SK-N-SH (cell line): ENCODE results near the gene LINS1. TPM values are rescaled to one million over a fixed set of nuclear protein-coding genes. Genes with fewer than 3 reads are reported as not detected.

Experiments
- CTCF ChIA-PET: fragments of 300-600, 350-600 bp; formaldehyde crosslinking; extraction: SDS; loops from one replicate; lab custom pipeline; 2021; lab: Yijun Ruan, JAX
- POLR2A ChIA-PET: fragments of 350-600 bp; sonication (Branson Sonifier 250); formaldehyde crosslinking; extraction: SDS; loops from one replicate; lab custom pipeline; 2020; ENCODE audit warnings: antibody characterized with exemption, inconsistent platforms; lab: Yijun Ruan, JAX
- DNase-seq: peaks from one replicate; pipeline ENCODE4 v3.0.0; 2012
- H2AFZ ChIP-seq: fragments of 200-600 bp; sonication (generic); 2 replicates; pipeline ENCODE4 v1.8.1; 2016; ENCODE audit warnings: antibody characterized with exemption, mild to moderate bottlenecking, low read depth
- H3F3A ChIP-seq: fragments of 200-600 bp; sonication (generic); replicated peaks from 2 replicates; pipeline ENCODE3; 2016; ENCODE audit warnings: antibody characterized with exemption, mild to moderate bottlenecking; ENCODE audit not compliant: insufficient read depth
- H3K27ac ChIP-seq, 2 experiments: fragments of 200-500 bp in 1 of 2; fragments of 200-600 bp in 1 of 2; sonication (Bioruptor generic) in 1 of 2; sonication (generic), shearing (Covaris generic) in 1 of 2; 2 replicates each; pipeline versions ENCODE4 v1.5.1 to v1.6.1; 2014 to 2016; ENCODE audit warnings: low read depth in 2 of 2, inconsistent platforms in 1 of 2, low read length in 1 of 2, mild to moderate bottlenecking in 1 of 2, mixed read lengths in 1 of 2
- H3K27me3 ChIP-seq: fragments of 200-600 bp; sonication (generic), shearing (Covaris generic); 2 replicates; pipeline ENCODE4 v1.6.1; 2016; ENCODE audit warnings: mixed run types; ENCODE audit not compliant: insufficient read depth
- H3K36me3 ChIP-seq, 2 experiments: fragments of 200-500 bp in 1 of 2; fragments of 200-600 bp in 1 of 2; sonication (Bioruptor generic) in 1 of 2; sonication (generic) in 1 of 2; replicated peaks in 1 of 2; 2 replicates each; pipeline versions ENCODE3 to v1.5.1; 2014 to 2016; ENCODE audit warnings: low read length in 1 of 2, mild to moderate bottlenecking in 1 of 2; ENCODE audit not compliant: insufficient read depth in 2 of 2, control insufficient read depth in 1 of 2
- H3K4me1 ChIP-seq, 2 experiments: fragments of 200-500 bp in 1 of 2; fragments of 200-600 bp in 1 of 2; sonication (Bioruptor generic) in 1 of 2; sonication (generic), shearing (Covaris generic) in 1 of 2; 2 replicates each; pipeline versions ENCODE4 v1.5.1 to v1.6.1; 2014 to 2016; ENCODE audit warnings: low read depth in 1 of 2, low read length in 1 of 2, mixed run types in 1 of 2; ENCODE audit not compliant: insufficient read depth in 2 of 2, control insufficient read depth in 1 of 2
- H3K4me2 ChIP-seq: fragments of 200-600 bp; sonication (generic), shearing (Covaris generic); 2 replicates; pipeline ENCODE4 v1.6.1; 2017; ENCODE audit warnings: mixed run types
- H3K4me3 ChIP-seq, 2 experiments: fragments of 200-500 bp in 1 of 2; fragments of 200-600 bp in 1 of 2; sonication (Bioruptor generic) in 1 of 2; sonication (generic), shearing (Covaris generic) in 1 of 2; 2 replicates each; pipeline versions ENCODE4 v1.5.1 to v1.8.1; 2014 to 2016; ENCODE audit warnings: low read depth in 2 of 2, inconsistent platforms in 1 of 2, low read length in 1 of 2, mild to moderate bottlenecking in 1 of 2, mixed read lengths in 1 of 2, moderate library complexity in 1 of 2
- H3K79me2 ChIP-seq: fragments of 200-600 bp; sonication (generic); 2 replicates; pipeline ENCODE4 v1.8.1; 2017; ENCODE audit warnings: mild to moderate bottlenecking; ENCODE audit not compliant: insufficient read depth
- H3K9ac ChIP-seq: fragments of 200-600 bp; sonication (generic); 2 replicates; pipeline ENCODE4 v1.6.1; 2017; ENCODE audit warnings: mixed run types
- H3K9me2 ChIP-seq: fragments of 200-600 bp; sonication (generic); 2 replicates; pipeline ENCODE4 v1.6.1; 2017; ENCODE audit warnings: mixed run types
- H3K9me3 ChIP-seq: fragments of 200-600 bp; sonication (generic); 2 replicates; pipeline ENCODE4 v1.6.1; 2017; ENCODE audit warnings: mixed run types, mild to moderate bottlenecking, moderate library complexity
- H4K20me1 ChIP-seq: fragments of 200-600 bp; sonication (generic); 2 replicates; pipeline ENCODE4 v1.6.1; 2017; ENCODE audit warnings: mild to moderate bottlenecking, mixed run types; ENCODE audit not compliant: insufficient read depth
- CHD2 ChIP-seq: fragments of 150-350 bp; IDR thresholded peaks from 2 replicates; pipeline ENCODE4 v1.6.1; 2018; ENCODE audit warnings: low read length; ENCODE audit not compliant: partially characterized antibody
- FOSL2 ChIP-seq: IDR thresholded peaks from 2 replicates; pipeline ENCODE4 v1.4.0; 2012; ENCODE audit warnings: low read depth, mild to moderate bottlenecking, moderate library complexity, borderline replicate concordance
- FOXJ3 ChIP-seq: sonication (generic); formaldehyde crosslinking; IDR thresholded peaks from 2 replicates; pipeline ENCODE4 v1.5.1; 2020; ENCODE audit warnings: mild to moderate bottlenecking, missing genetic modification reagents
- FOXM1 ChIP-seq: IDR thresholded peaks from 2 replicates; pipeline ENCODE4 v1.4.0; 2012; ENCODE audit warnings: low read depth, mild to moderate bottlenecking
- GABPA ChIP-seq: IDR thresholded peaks from 2 replicates; pipeline ENCODE4 v1.4.0; 2012; ENCODE audit warnings: low read depth, mild to moderate bottlenecking
- IRF3 ChIP-seq: fragments of 150-350 bp; IDR thresholded peaks from 2 replicates; pipeline ENCODE4 v1.6.1; 2016; ENCODE audit warnings: mild to moderate bottlenecking, low read depth, low read length
- MEF2A ChIP-seq: IDR thresholded peaks from 2 replicates; pipeline ENCODE4 v1.4.0; 2012; ENCODE audit warnings: low read depth, borderline replicate concordance
- MXI1 ChIP-seq: IDR thresholded peaks from 2 replicates; pipeline ENCODE4 v1.6.1; 2012; ENCODE audit warnings: mild to moderate bottlenecking, low read depth, low read length, improper control_type of control experiment
- NFIC ChIP-seq: IDR thresholded peaks from 2 replicates; pipeline ENCODE4 v1.4.0; 2012; ENCODE audit warnings: borderline replicate concordance
- NRF1 ChIP-seq: IDR thresholded peaks from 2 replicates; pipeline ENCODE4 v1.6.1; 2012; ENCODE audit warnings: low read depth, mild to moderate bottlenecking, low read length
- POLR2AphosphoS5 ChIP-seq: IDR thresholded peaks from 2 replicates; pipeline ENCODE4 v1.6.1; 2012; ENCODE audit warnings: low read depth, low read length
- RCOR1 ChIP-seq: fragments of 150-350 bp; IDR thresholded peaks from 2 replicates; pipeline ENCODE4 v1.6.1; 2017; ENCODE audit warnings: antibody characterized with exemption, low read length
- RFX5 ChIP-seq: IDR thresholded peaks from 2 replicates; pipeline ENCODE4 v1.6.1; 2012; ENCODE audit warnings: mild to moderate bottlenecking, improper control_type of control experiment, low read length
- RXRA ChIP-seq: IDR thresholded peaks from 2 replicates; pipeline ENCODE4 v1.4.0; 2012; ENCODE audit warnings: low read depth, mild to moderate bottlenecking, borderline replicate concordance
- SIN3A ChIP-seq: IDR thresholded peaks from 2 replicates; pipeline ENCODE4 v1.6.1; 2012; ENCODE audit warnings: low read depth, mild to moderate bottlenecking, low read length, moderate library complexity, borderline replicate concordance
- SMC3 ChIP-seq: IDR thresholded peaks from 2 replicates; pipeline ENCODE4 v1.6.1; 2012; ENCODE audit warnings: low read depth, low read length, improper control_type of control experiment
- TAF1 ChIP-seq: IDR thresholded peaks from 2 replicates; pipeline ENCODE4 v1.6.1; 2012; ENCODE audit warnings: low read depth, mild to moderate bottlenecking, low read length, moderate library complexity, borderline replicate concordance
- TCF12 ChIP-seq: IDR thresholded peaks from 2 replicates; pipeline ENCODE4 v1.4.0; 2012
- WGBS: methylation state at CpG from one replicate; pipeline ENCODE4 v1.1.6; 2017; ENCODE audit warnings: low lambda C conversion rate; 5-methylcytosine and 5-hydroxymethylcytosine counted together
- polyA plus RNA-seq, 3 experiments: library from polyadenylated mRNA; depleted of rRNA; stranded (reverse); fragments of >200 nt; gene quantifications; 2 replicates each; pipeline ENCODE4 v1.2.3, GENCODE V29; 2012

Gene LINS1
- polyA plus RNA-seq, 1 of the 3 experiments (the other 2 are of a cell fraction) = 5.0 TPM

- Histone ChIP-seq H4K20me1 (0 out of 2 replicates have a peak, but pooled peaks cover 3% of the 10 kb centered on the region), H3K27ac (no peak overlapping the region), H3K27me3 (no peaks in the 10 kb centered on the region), H3K4me2 (no peak overlapping the region), H2AFZ (no peak overlapping the region), H3K79me2 (peaks cover 23% of the 10 kb centered on the region; the same call in 1 of the 2 replicates), H3K4me1 (no peaks in the 10 kb centered on the region), H3K9me2 (no peaks in the 10 kb centered on the region), H3K9ac (no peak overlapping the region), H3F3A (no peaks in the 10 kb centered on the region), H3K9me3 (no peaks in the 10 kb centered on the region), H3K36me3 (peaks cover 0 to 20% of the 10 kb centered on the region in 2 experiments), H3K4me3 (no peak overlapping the region)
- no peak for DNase-seq
- ChIA-PET CTCF (interaction anchor here (1.0 to 4.0 kb wide), 2 partner anchors 22 to 359 kb away, joined by 3 to 12 read pairs; no protein-coding TSS in a partner anchor), POLR2A (no interaction called here)
- TF ChIP-seq RXRA (no peak), CHD2 (no peak), RCOR1 (no peak), RFX5 (no peak), NRF1 (no peak), IRF3 (no peak), POLR2AphosphoS5 (no peak), MEF2A (no peak)
- 94% methylated on average over 8 of the region's 8 CpGs for WGBS
These were observed 47.0 kb upstream of the LINS1 start for GRCh38 chr15:100648951-100649350.

GRCh38 chr15:100645671-100646070, 43.7 kb upstream of the LINS1 start:
- POLR2A ChIA-PET = no interaction called here
- Histone ChIP-seq H3K4me2 (no peak overlapping the region), H3K9me3 (no peaks in the 10 kb centered on the region), H3K36me3 (peaks cover 4 to 11% of the 10 kb centered on the region in 2 experiments), H3K79me2 (peaks cover 34% of the 10 kb centered on the region; the same call in 1 of the 2 replicates), H3K27ac (no peak overlapping the region), H3K9me2 (no peaks in the 10 kb centered on the region), H3K27me3 (no peaks in the 10 kb centered on the region), H2AFZ (no peak overlapping the region), H3K9ac (no peak overlapping the region), H3K4me1 (peaks cover 0 to 2% of the 10 kb centered on the region in 2 experiments; a peak in 1 of 4 replicates), H3K4me3 (no peak overlapping the region), H3F3A (no peaks in the 10 kb centered on the region), H4K20me1 (0 out of 2 replicates have a peak, but pooled peaks cover 3% of the 10 kb centered on the region)
- no peak for DNase-seq
- WGBS = 96% methylated on average over 5 of the region's 5 CpGs
- TF ChIP-seq NFIC = no peak
- no peak for TF ChIP-seq NRF1
- no peak for TF ChIP-seq FOXJ3 (CRISPR knock-in tag)
- no peak for TF ChIP-seq GABPA
- no peak for TF ChIP-seq RFX5
- TF ChIP-seq POLR2AphosphoS5 = no peak
- TF ChIP-seq MXI1 = no peak
- no peak for TF ChIP-seq TCF12
- no peak for TF ChIP-seq TAF1
- no peak for TF ChIP-seq SIN3A
- TF ChIP-seq FOXM1 = no peak
- TF ChIP-seq SMC3 = no peak
- TF ChIP-seq FOSL2 = no peak
- TF ChIP-seq IRF3 = no peak
- no peak for TF ChIP-seq RXRA
- TF ChIP-seq, all 33 proteins: peak for 0
- CTCF ChIA-PET = interaction anchor here (2.5 kb wide), 1 partner anchor 362 kb away, joined by 17 read pairs; no protein-coding TSS in a partner anchor
